H1 (cell line): ENCODE results near the gene KRTAP12-2. TPM values are rescaled to one million over a fixed set of nuclear protein-coding genes. Genes with fewer than 3 reads are reported as not detected.

ENCODE experiments used
- CHD2 ChIP-seq: IDR thresholded peaks from 2 replicates; pipeline ENCODE4 v1.6.1; 2012; ENCODE audit warnings: low read length, improper control_type of control experiment
- GABPA ChIP-seq: IDR thresholded peaks from 2 replicates; pipeline ENCODE4 v1.6.1; 2011; ENCODE audit warnings: mild to moderate bottlenecking, low read length, moderate library complexity, borderline replicate concordance; ENCODE audit not compliant: insufficient read depth
- HDAC2 ChIP-seq, 2 experiments: fragments of 300-600 bp in 1 of 2; sonication (generic) in 1 of 2; IDR thresholded peaks; 2 replicates each; pipeline ENCODE4 v1.6.1; 2011 to 2012; ENCODE audit warnings: low read depth in 2 of 2, low read length in 2 of 2, mild to moderate bottlenecking in 2 of 2, moderate library complexity in 2 of 2, borderline replicate concordance in 1 of 2, inconsistent platforms in 1 of 2
- HDAC6 ChIP-seq: IDR thresholded peaks from one replicate; pipeline ENCODE4 v1.7.1; 2012; ENCODE audit warnings: low read depth, mild to moderate bottlenecking, inconsistent platforms, low read length, moderate library complexity
- JUND ChIP-seq: IDR thresholded peaks from 2 replicates; pipeline ENCODE4 v1.6.1; 2011; ENCODE audit warnings: mild to moderate bottlenecking, improper control_type of control experiment, low read length
- SAP30 ChIP-seq: fragments of 300-600 bp; sonication (generic); IDR thresholded peaks from 2 replicates; pipeline ENCODE4 v1.7.1; 2012; ENCODE audit warnings: low read length, moderate library complexity, mild to moderate bottlenecking, inconsistent platforms; ENCODE audit not compliant: insufficient read depth, insufficient replicate concordance
- TCF12 ChIP-seq: IDR thresholded peaks from 2 replicates; pipeline ENCODE4 v1.6.1; 2011; ENCODE audit warnings: low read depth, mild to moderate bottlenecking, low read length
- polyA plus RNA-seq, 7 experiments: library from polyadenylated mRNA; depleted of rRNA in 3 of 7; stranded (reverse) in 5 of 7; unstranded in 2 of 7; fragments of >200 nt in 5 of 7; fragments of 200-250 nt in 2 of 7; gene quantifications; 1 replicate in 5 of 7; 2 replicates in 1 of 7; 4 replicates in 1 of 7; pipeline versions ENCODE4 v1.2.1 to v1.2.3, GENCODE V29; 2011 to 2013; ENCODE audit warnings: missing spikeins in 2 of 7, mixed read lengths in 2 of 7
- total RNA-seq: library from RNA; stranded (reverse); fragmentation: NEBNext Ultra II Directional; extraction: Animal tissue kit (Norgen Biotek cat#: 25700); gene quantifications from 2 replicates; pipeline ENCODE4 v1.2.1, GENCODE V29; 2021

KRTAP12-2 gene
- total and polyA plus RNA-seq, 2 of the 8 experiments (the other 6 are each of a cell fraction or from before 2014, with no cell fraction given) = 0.50 TPM; not detected in 1

- TF ChIP-seq GABPA (no peak), HDAC6 (no peak), CHD2 (no peak), JUND (no peak), TCF12 (no peak), SAP30 (no peak), HDAC2 (IDR thresholded peaks at IDR 0.05; ENCODE audit: borderline replicate concordance in 1 of 2, low read depth in 2 of 2, low read length in 2 of 2) (no peak)
- TF ChIP-seq, all 59 proteins: peak for 0
Observed at GRCh38 chr21:44708866-44709425, 42.2 kb upstream of the KRTAP12-2 start (continued).
